SJCRH30 (cell line): Measurements from ENCODE around the gene KCNT2. TPM values are rescaled to one million over a fixed set of nuclear protein-coding genes. Genes with fewer than 3 reads are reported as not detected.
A peak's percentile ranks its signal among the peaks of the same experiment; 100 is the strongest.

Experiments used
- DNase-seq, 2 experiments: peaks; one replicate each; pipeline ENCODE4 v3.0.0-alpha.2; 2015 to 2020
- H3K27ac ChIP-seq: fragments of 250-450 bp; sonication (Bioruptor Pico); 2 replicates; pipeline ENCODE4 v1.5.1; 2020; ENCODE audit warnings: mild to moderate bottlenecking, moderate library complexity
- H3K27me3 ChIP-seq: fragments of 250-450 bp; sonication (Bioruptor Pico); 2 replicates; pipeline ENCODE4 v1.5.1; 2020; ENCODE audit warnings: mild to moderate bottlenecking, moderate library complexity
- H3K36me3 ChIP-seq: fragments of 250-450 bp; sonication (Bioruptor Pico); 2 replicates; pipeline ENCODE4 v1.5.1; 2020; ENCODE audit warnings: mild to moderate bottlenecking, moderate library complexity
- H3K4me1 ChIP-seq: fragments of 250-450 bp; sonication (Bioruptor Pico); 2 replicates; pipeline ENCODE4 v1.5.1; 2020; ENCODE audit warnings: mild to moderate bottlenecking, moderate library complexity
- H3K4me3 ChIP-seq: fragments of 250-450 bp; sonication (Bioruptor Pico); 2 replicates; pipeline ENCODE4 v1.5.1; 2020; ENCODE audit warnings: mild to moderate bottlenecking, moderate library complexity
- H3K9me3 ChIP-seq: fragments of 250-450 bp; sonication (Bioruptor Pico); replicated peaks from 2 replicates; pipeline ENCODE4 v1.5.1; 2020; ENCODE audit warnings: mild to moderate bottlenecking, moderate library complexity
- total RNA-seq: library from RNA; depleted of rRNA; stranded (reverse); fragments of >200 nt; shearing (Covaris generic); gene quantifications from 2 replicates; pipeline ENCODE4 v1.2.3, GENCODE V29; 2014

The KCNT2 gene
- total RNA-seq, 1 experiment from 2014 or later: 2.7 TPM

GRCh38 chr1:196425513-196425912 is 182.7 kb downstream of the KCNT2 start:
- no peaks in the 10 kb centered on the region for H3K4me1 ChIP-seq
- no peaks in the 10 kb centered on the region for H3K9me3 ChIP-seq
- no peaks in the 10 kb centered on the region for H3K36me3 ChIP-seq
- no peaks in the 10 kb centered on the region for H3K27me3 ChIP-seq
- no peak overlapping the region for H3K4me3 ChIP-seq
- H3K27ac ChIP-seq: no peak overlapping the region
- DNase-seq: no peak

DNA sequence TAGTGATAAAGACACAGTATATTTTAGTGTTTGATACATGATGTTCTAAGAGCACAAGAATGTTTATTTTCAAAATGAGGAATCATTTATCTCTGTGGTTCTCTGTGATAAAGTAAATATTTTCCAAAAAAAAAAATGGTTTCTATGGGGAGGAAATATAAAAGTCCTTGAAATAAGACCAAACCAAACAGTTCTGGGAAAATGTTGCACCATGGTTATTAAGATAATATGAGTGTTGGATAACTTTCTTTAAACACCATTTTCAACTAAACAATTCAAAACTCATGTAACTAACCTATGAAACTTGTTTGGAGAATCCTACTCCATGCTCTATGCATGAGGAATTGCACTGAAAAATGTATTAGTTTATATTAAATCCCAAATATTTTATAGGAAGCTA is 184.6 kb downstream of the KCNT2 start:
- Histone ChIP-seq H3K9me3 (no peaks in the 10 kb centered on the region), H3K27me3 (no peaks in the 10 kb centered on the region), H3K4me3 (no peak overlapping the region), H3K27ac (no peak overlapping the region), H3K4me1 (no peaks in the 10 kb centered on the region), H3K36me3 (no peaks in the 10 kb centered on the region)
- no peak for DNase-seq

DNA sequence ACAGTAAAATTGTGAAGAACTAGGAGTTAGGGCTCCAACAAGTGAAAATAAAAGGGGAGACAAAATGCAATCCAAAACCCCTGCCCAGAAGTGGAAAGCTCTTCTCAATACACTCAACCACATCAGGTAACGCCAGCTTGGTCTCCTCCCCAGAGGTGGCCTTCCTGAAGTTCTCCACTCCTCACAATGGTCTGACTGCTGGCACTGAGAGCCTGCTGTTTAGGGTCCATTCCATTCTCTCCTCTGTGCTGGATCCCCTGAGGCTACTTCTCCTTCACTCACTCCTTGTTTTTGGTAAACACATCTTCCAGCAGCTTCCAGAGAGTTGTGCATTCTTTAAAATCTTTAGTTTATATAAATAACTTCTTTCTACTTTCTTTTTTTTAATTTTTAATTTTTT is 189.5 kb downstream of the KCNT2 start:
- Histone ChIP-seq H3K27ac (no peak overlapping the region), H3K4me3 (no peak overlapping the region), H3K4me1 (no peaks in the 10 kb centered on the region), H3K36me3 (no peaks in the 10 kb centered on the region), H3K9me3 (no peaks in the 10 kb centered on the region), H3K27me3 (no peaks in the 10 kb centered on the region)
- DNase-seq: no peak

- DNase-seq: no peak
- Histone ChIP-seq H3K27me3 (no peaks in the 10 kb centered on the region), H3K4me1 (no peaks in the 10 kb centered on the region), H3K27ac (no peak overlapping the region), H3K9me3 (no peaks in the 10 kb centered on the region), H3K4me3 (no peak overlapping the region), H3K36me3 (no peaks in the 10 kb centered on the region)
These were observed 192.3 kb downstream of the KCNT2 start for GRCh38 chr1:196415978-196416377.

DNA sequence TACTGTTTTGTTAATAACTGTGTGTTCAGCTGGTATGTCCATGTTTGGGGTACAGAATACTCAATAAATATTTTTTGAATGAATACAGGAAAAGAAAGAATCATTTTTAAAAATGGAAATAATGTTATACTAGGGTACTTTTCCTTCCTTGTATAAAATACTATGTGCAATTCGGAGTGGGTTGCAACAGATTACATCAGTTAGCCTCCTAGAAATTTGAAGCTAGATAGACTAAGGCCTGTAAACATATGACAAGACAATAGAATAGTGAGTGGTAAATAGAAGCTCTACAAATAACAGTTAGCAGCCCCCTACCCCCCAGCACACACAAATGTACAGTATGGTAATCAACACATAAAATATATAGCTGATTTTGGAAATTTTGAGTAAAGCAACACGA is 195.9 kb downstream of the KCNT2 start:
- no peaks in the 10 kb centered on the region for H3K4me1 ChIP-seq
- no peaks in the 10 kb centered on the region for H3K9me3 ChIP-seq
- no peak overlapping the region for H3K27ac ChIP-seq
- no peaks in the 10 kb centered on the region for H3K36me3 ChIP-seq
- DNase-seq: no peak
- H3K4me3 ChIP-seq: no peak overlapping the region
- H3K27me3 ChIP-seq: no peaks in the 10 kb centered on the region

GRCh38 chr1:196410768-196411167 is 197.5 kb downstream of the KCNT2 start:
- H3K9me3 ChIP-seq: no peaks in the 10 kb centered on the region
- no peak overlapping the region for H3K27ac ChIP-seq
- no peaks in the 10 kb centered on the region for H3K36me3 ChIP-seq
- no peaks in the 10 kb centered on the region for H3K27me3 ChIP-seq
- no peaks in the 10 kb centered on the region for H3K4me1 ChIP-seq
- no peak for DNase-seq
- H3K4me3 ChIP-seq: no peak overlapping the region

GRCh38 chr1:196409586-196409985 is 198.7 kb downstream of the KCNT2 start:
- no peak overlapping the region for H3K27ac ChIP-seq
- no peak for DNase-seq
- no peaks in the 10 kb centered on the region for H3K36me3 ChIP-seq
- no peaks in the 10 kb centered on the region for H3K27me3 ChIP-seq
- H3K4me1 ChIP-seq: no peaks in the 10 kb centered on the region
- H3K4me3 ChIP-seq: no peak overlapping the region
- no peaks in the 10 kb centered on the region for H3K9me3 ChIP-seq

- DNase-seq: peak in 1 of 2 experiments; percentile 4
- Histone ChIP-seq H3K4me1 (no peaks in the 10 kb centered on the region), H3K9me3 (no peaks in the 10 kb centered on the region), H3K27ac (no peak overlapping the region; the same call in 1 of the 2 replicates), H3K27me3 (no peaks in the 10 kb centered on the region), H3K4me3 (no peak overlapping the region), H3K36me3 (no peaks in the 10 kb centered on the region)
These were observed 200.7 kb downstream of the KCNT2 start for GRCh38 chr1:196407358-196408051.

DNA sequence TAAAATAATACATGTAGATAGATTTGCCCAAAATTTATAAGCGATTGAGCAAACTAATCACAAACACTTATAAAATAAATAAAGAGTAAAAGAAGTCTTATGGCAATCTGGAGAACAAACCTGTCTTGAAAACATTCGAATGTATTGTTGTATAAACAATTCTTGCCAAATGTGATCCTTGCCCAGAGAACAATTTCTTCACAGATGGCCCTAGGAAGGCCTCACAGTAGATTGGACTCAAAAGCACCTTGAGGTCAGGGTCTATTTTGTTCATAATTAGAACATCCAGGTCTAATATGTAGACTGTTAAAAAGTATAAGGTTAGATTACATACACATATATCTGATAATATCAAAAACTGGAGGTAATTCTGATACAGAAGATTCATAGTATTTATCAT is 202.4 kb downstream of the KCNT2 start:
- no peaks in the 10 kb centered on the region for H3K27me3 ChIP-seq
- no peaks in the 10 kb centered on the region for H3K36me3 ChIP-seq
- no peaks in the 10 kb centered on the region for H3K9me3 ChIP-seq
- H3K4me1 ChIP-seq: no peaks in the 10 kb centered on the region
- DNase-seq: no peak
- no peak overlapping the region for H3K27ac ChIP-seq
- no peak overlapping the region for H3K4me3 ChIP-seq

DNA sequence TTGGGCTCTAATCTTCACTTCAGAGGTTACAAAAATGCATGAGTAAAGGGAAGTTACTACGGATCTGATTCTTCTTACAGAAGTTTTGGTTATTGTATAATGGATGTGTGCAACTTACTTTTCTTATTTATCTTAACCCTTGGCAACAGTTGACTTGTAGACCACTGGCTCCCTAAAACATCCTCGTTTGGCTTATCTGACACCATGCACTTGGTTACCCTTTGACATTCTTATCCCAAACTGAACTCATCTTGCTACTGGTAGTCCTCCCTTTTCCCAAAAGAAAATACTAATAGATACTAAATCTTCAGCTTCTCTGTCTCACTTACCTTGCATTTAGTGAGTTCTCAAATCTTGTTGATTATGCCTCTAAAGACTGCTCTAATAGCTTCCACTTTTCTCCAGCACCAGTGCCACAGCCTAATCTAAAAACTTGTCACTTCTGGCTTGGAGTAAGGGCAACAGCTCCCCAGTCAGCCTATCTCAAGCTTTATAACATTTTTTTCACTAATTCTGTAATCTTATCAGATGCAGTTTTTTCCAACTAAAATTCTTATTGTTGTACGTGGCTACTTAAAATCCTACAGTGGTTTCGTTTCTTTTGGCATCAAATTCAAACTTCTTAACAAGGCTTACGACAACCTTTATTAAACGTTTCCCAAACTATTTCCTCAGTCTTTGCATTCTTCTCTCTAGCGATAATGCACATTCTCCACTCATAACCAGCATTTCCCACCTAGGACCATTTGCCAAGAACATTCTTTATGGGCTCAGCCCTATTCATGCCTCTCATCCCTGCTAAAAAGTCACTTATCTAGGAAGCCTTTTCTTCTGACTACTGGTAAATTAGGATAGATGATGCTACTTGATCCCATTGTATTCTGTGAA is 204.2 kb downstream of the KCNT2 start:
- Histone ChIP-seq H3K36me3 (no peaks in the 10 kb centered on the region), H3K9me3 (no peaks in the 10 kb centered on the region), H3K4me1 (peaks cover 7% of the 10 kb centered on the region; the same call in 1 of the 2 replicates), H3K27me3 (no peaks in the 10 kb centered on the region), H3K27ac (no peak overlapping the region), H3K4me3 (no peak overlapping the region)
- no peak for DNase-seq

DNA sequence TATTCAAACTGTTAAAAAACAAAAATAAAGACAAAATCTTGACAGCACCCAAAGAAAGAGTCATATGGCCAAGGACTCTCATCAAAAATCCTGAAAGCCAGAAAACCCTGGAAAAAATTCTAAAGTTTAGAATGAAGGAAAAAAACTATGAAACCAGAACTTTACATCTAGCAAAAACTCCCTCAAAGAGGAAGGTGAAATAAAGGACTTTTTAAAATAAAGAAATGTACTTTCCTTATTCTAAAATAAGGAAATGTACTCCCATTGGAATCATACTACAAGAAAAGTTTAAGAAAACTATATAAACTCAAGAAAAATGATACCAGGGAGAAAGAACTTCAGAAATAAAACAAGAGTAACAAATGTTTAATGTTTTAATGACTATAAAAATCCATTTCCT is 206.3 kb downstream of the KCNT2 start:
- Histone ChIP-seq H3K27ac (no peak overlapping the region), H3K27me3 (no peaks in the 10 kb centered on the region), H3K36me3 (no peaks in the 10 kb centered on the region), H3K9me3 (no peaks in the 10 kb centered on the region), H3K4me3 (no peak overlapping the region), H3K4me1 (peaks cover 7% of the 10 kb centered on the region; the same call in 1 of the 2 replicates)
- no peak for DNase-seq

GRCh38 chr1:196401452-196401833 is 206.8 kb downstream of the KCNT2 start:
- Histone ChIP-seq H3K9me3 (no peaks in the 10 kb centered on the region), H3K4me1 (peaks cover 7% of the 10 kb centered on the region; the same call in 1 of the 2 replicates), H3K27ac (no peak overlapping the region), H3K36me3 (no peaks in the 10 kb centered on the region), H3K4me3 (no peak overlapping the region), H3K27me3 (no peaks in the 10 kb centered on the region)
- DNase-seq: no peak

GRCh38 chr1:196400478-196401451 is 207.5 kb downstream of the KCNT2 start:
- peak; percentile 37 to 64 for DNase-seq
- H3K4me3 ChIP-seq: no peak overlapping the region
- H3K4me1 ChIP-seq: peaks cover 7% of the 10 kb centered on the region; the same call in 1 of the 2 replicates
- H3K9me3 ChIP-seq: no peaks in the 10 kb centered on the region
- H3K36me3 ChIP-seq: no peaks in the 10 kb centered on the region
- no peaks in the 10 kb centered on the region for H3K27me3 ChIP-seq
- H3K27ac ChIP-seq: no peak overlapping the region

DNA sequence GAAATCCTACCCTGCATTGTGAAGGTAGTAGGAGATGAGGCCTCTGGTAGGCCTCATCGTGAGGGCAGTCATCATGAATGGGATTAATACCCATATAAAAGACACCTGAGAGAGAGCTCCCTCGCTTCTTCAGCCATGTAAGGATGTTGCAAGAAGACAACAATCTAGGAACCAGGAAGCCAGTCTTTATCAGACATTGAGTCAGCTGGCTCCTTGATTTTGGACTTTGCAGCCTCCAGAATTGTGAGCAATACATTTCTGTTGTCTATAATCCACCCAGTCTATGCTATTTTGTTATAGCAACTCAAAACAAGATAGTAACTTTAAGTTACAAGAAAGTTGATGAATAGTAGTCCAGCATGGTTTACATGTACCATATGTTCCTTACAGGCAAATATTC is 208.5 kb downstream of the KCNT2 start:
- Histone ChIP-seq H3K4me3 (no peak overlapping the region), H3K4me1 (peaks cover 7% of the 10 kb centered on the region; the same call in 1 of the 2 replicates), H3K9me3 (no peaks in the 10 kb centered on the region), H3K27ac (no peak overlapping the region), H3K27me3 (no peaks in the 10 kb centered on the region), H3K36me3 (no peaks in the 10 kb centered on the region)
- no peak for DNase-seq
